Activated CD8-positive, alpha-beta memory T cell treated with anti-CD3 and anti-CD28 coated beads, Interleukin-2, amount 50 U/mL, for 4 hours (primary cell): ENCODE data around the gene CHERP.

ENCODE experiments used
- DNase-seq: peaks from one replicate; pipeline ENCODE4 v3.0.0-alpha.2; 2020

CHERP gene

GRCh38 chr19:16540948-16541347 is 1.3 kb downstream of the CHERP start:
- no peak for DNase-seq

GRCh38 chr19:16537111-16537510 is 5.1 kb downstream of the CHERP start:
- DNase-seq: no peak

- no peak for DNase-seq
These were observed 6.1 kb downstream of the CHERP start for GRCh38 chr19:16536130-16536529.

- DNase-seq: no peak
These were observed 6.9 kb downstream of the CHERP start for GRCh38 chr19:16535381-16535780.

- DNase-seq: no peak
These were observed 9.6 kb downstream of the CHERP start for GRCh38 chr19:16532440-16533234.

GRCh38 chr19:16531380-16531669 is 10.9 kb downstream of the CHERP start:
- no peak for DNase-seq

- DNase-seq: no peak
These were observed 11.5 kb downstream of the CHERP start for GRCh38 chr19:16530540-16531379.

GRCh38 chr19:16529466-16530144 is 12.6 kb downstream of the CHERP start:
- no peak for DNase-seq

- DNase-seq: peak; percentile 38
These were observed 14.2 kb downstream of the CHERP start for GRCh38 chr19:16527971-16528521.

- DNase-seq: no peak
These were observed 14.8 kb downstream of the CHERP start for GRCh38 chr19:16527334-16527935.

GRCh38 chr19:16525751-16526481 is 16.3 kb downstream of the CHERP start:
- no peak for DNase-seq

- DNase-seq: no peak
These were observed 17.1 kb downstream of the CHERP start for GRCh38 chr19:16524991-16525734.

GRCh38 chr19:16522559-16523377 is 19.5 kb downstream of the CHERP start:
- no peak for DNase-seq

GRCh38 chr19:16521715-16522289 is 20.4 kb downstream of the CHERP start:
- no peak for DNase-seq

GRCh38 chr19:16520986-16521624 is 21.1 kb downstream of the CHERP start:
- no peak for DNase-seq

GRCh38 chr19:16520074-16520973 is 21.9 kb downstream of the CHERP start:
- no peak for DNase-seq

- DNase-seq: no peak
These were observed 23.0 kb downstream of the CHERP start for GRCh38 chr19:16519230-16519687.

GRCh38 chr19:16518483-16519229 is 23.6 kb downstream of the CHERP start:
- DNase-seq: no peak
